ENCODE data around the gene PGAP3.
A peak's percentile ranks its signal among the peaks of the same experiment; 100 is the strongest.

PGAP3 gene

GRCh38 chr17:39694593-39694992 lies 6.7 kb upstream of the PGAP3 start:
- no peak for DNase-seq

GRCh38 chr17:39688945-39689344 lies 1.1 kb upstream of the PGAP3 start:
- no peak for DNase-seq

DNA sequence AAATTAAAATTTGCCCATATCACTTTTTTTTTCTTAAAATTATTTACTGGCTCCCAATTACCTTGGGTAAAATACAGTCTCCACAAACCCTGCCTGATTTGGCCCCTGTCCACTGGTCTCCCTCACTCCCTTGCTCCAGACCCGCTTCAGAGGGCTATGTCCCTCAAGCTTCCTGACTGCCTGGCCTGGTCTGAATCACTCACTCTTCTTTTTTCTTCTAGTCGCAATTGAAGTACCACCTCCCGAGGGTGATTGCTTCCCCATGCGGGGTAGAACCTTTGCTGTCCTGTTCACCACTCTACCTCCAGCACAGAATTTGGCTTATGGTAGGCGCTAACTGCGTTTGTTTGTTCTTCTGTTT lies 598 bp upstream of the PGAP3 start:
- DNase-seq, result no peak

DNA sequence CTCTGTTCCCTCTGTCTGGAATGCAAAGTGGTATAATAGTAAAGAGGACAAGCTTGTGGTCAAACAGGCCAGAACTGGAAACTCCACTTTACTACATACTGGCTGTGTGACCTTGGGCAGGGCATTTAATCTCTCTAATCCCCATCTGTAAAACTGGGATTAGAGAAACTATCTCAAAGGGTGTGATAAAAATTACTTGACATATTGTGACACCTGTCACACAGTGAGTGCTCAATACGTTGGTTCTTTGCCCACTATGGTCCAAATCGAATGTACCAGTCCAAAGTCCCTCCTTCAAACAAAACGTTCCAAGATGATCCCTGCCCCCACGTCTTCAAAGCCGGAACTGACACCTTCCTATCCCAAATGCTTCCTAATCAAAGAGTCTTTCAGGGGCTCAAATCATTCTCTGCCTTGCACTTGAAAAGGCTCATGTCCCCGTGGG lies 734 bp downstream of the PGAP3 start:
- DNase-seq, result no peak

DNA sequence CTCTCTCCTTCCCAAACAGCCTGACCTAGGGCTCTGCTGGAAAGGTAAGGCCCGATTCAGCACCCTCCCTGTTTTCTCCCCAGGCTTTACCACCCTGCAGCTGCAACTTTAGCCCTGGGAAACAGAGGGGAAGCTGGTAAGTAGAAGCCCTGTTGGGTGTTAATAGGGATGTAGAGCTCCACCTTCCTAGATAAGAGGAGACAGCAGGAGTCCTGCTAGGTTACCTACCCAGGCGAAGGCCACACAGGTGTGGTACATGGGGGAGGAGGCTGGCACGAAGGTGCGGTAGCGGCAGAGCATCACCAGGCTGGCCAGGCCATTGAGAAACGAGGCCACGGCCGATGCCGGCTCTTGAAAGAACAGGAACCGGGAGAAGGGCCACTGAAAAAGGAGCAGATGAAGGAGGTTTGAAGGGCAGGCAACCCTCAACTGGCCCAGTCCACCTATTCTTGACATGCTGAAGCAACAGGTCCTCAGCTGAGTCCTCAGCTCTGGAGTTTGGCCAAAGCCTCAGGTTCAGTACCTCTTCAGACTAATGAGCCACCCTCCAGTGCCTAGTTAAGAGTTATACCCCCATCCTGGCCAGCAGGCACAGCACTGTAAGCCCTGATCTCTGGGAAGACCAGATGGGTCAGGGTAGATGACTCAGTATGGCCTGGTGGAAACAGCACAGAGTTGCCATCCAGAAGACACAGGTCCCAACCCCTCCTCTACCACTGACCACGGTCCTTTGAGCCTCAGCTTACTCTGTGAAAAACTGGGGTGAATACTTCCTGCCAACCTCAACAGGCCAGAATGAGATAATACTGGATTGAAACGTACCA lies 3.3 kb downstream of the PGAP3 start:
- DNase-seq, result no peak

- no peak for DNase-seq
These were observed 4.4 kb downstream of the PGAP3 start for GRCh38 chr17:39683295-39683939.

- DNase-seq, result peak; percentile 53
These were observed 8.2 kb downstream of the PGAP3 start for GRCh38 chr17:39679521-39680192.

DNA sequence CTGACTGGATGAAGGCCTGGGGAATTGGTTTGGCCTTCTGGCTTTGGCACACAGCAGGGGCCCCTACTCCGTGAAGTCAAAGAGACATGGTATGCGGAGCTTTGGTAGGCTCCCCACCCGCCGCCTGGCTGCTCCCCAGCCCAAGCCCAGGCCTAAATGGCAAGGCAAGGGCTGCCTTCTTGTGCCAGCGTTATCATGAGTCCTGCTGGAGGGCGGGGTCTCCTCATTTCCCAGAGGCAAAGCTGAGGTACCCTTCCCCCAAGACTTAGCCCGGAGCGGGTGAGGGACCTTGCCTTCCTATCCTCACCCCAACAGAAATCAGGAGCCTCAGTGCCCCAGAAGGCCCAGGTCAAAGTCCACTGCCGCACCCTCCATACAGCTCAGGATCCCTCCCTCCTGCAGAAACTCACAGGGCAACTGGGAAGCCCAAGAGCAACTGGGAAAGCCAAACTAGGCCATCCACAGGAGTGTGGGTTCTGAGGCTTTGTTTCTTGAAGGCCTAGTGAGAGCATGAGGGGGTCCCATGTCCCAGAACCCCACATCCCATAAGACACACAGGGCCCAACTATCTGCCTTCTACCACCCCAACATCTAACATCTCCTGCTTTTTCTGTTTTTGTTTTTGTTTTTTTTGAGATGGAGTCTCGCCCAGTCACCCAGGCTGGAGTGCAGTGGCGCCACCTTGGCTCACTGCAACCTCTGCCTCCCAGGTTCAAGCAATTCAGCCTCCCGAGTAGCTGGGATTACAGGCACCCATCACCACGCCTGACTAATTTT lies 9.3 kb downstream of the PGAP3 start:
- DNase-seq, result no peak

DNA sequence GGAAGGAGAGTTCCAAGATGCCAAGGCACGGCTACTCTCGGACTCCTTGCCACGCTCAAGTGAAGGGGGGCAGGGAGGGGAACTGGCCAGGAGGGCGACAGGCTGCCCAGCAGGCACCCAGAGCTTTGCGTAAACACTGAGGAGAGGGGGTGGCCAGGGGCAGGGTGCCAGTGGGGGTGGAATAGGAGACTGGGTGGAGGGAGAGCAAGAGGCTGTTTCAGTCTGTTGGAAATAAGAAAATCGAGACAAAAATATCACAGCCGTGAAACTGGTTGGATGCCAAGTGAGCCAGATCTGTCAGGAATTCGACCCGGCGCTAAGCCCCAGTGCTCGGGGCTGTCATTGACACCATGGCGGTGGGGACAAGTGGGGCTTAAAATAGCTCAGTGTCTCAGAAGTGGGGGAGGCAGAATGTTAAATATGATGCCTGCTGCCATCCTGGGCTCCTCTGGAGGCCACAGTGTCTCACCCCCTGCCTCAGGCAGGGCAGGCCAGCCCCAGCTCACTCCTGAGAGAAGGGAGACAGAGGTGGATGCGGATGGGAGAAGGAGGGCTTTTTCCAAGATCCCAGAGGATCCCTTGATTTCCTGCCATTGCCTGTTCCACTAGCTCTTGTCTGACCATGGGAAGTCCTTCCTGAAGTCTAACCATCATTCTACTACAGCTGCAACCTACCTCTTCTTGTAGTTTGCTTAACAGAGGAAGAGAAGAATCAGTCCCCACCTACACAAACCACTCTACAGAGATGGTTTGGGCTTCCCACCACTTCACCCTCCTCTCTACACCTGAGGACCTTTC lies 10.1 kb downstream of the PGAP3 start:
- DNase-seq, result no peak

DNA sequence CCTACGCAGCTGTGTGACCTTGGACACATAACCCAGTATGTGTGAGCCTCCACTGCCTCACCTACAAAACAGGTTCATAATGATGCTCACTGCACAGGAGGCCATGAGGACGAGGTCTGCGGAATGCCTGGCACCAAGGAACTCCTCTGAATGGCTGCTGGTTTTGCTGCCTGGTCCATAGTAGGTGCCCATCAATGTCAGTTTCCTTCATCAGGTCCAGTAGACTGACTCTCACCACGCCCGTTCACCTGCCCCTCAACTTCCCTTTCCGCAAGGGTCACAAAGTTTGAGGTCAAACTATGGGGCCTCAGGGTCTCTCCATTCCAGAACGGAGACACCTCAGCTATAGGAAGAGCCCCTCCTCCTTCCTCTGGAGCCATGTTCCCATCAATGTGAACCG lies 10.8 kb downstream of the PGAP3 start:
- DNase-seq, result no peak

GRCh38 chr17:39676198-39676819 lies 11.5 kb downstream of the PGAP3 start:
- DNase-seq, result peak; percentile 73

- DNase-seq, result no peak
These were observed 12.3 kb downstream of the PGAP3 start for GRCh38 chr17:39675390-39676082.

DNA sequence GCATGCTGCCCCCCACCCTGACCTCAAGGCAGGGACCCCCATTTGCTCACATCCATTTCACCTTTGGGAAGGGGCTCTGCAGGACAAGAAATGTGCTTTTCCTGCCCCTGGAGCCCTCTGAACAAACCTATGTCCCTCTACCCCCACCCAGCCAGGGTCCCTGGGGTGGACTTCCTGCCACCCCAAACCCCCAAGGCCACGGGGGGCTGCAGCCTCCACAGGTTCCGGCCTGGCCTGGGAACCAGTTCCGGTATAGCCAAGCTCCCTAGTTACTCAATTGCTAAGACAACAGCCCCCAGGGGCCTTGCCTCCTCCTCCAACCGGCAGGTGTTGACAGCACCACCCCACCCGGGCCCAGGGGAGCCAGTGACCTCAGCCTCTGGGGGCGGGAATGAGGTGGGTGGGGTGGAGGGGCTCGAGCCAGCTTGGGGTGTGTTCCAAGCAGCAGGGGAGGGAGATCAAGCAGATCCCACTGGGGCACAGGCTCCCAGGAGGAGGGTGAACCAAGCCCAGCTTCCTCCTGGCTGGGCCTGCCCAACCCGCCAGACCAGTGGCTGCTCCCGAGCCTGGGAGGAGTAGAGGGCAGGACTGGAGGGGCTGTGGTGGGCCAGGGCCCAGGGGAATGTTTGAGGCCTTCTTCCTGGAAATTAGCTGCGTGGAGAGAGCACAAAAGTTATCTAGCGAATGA lies 13.0 kb downstream of the PGAP3 start:
- DNase-seq, result no peak

DNA sequence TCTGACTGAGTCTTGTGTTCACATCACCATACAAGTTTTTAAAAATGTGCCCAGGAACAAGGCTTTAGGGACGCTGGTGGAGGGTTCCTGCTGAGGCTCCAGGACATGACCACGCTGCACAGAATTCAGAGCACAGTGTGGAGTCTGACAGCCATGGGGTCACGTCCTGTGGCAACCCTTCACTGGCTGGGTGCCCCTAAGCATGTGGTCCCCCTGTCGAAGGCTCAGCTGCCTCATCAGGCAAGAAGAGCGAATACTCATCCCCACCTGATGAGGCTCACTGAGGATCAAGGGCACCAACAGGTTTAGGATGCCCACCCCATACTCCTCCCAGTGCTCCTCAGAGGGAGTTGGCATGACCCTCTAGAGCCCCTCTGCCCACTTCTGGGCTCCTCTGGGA lies 13.7 kb downstream of the PGAP3 start:
- no peak for DNase-seq

DNA sequence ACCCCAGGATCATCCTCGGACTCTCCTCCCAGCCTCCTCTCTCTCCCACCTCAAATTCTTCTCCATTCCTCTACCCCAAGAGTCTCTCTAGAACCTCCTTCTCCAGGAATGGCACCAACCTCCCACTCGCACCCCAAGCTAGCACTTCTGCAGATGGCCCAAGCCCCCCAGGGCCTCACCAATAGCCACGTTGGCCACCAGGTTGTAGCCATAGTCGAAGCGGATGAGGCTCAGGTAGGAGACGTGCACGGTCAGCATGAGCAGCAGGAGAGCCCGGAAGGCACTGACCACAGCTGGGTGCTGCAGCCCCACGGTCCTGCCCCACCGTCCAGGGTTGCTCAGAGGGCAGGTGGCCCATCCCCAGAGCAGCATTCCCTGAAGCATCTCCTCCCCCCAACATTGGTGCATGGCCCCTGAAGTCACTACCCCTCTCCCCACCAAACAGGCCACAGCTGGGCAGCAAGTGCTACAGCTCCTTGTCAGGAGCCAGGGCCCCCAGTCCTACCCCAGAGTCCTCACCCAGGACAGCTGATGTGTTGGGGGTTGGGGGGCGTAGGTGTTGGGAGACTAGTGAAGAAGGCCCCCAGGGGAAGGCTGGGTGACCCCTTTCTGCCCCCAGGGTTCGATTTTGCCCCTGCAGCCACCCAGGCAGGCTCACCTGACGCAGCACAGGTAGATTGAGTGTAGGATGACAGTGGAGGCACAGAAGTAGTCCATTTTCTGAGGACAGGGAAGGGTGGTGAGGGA lies 14.3 kb downstream of the PGAP3 start:
- DNase-seq, result no peak

- no peak for DNase-seq
These were observed 15.1 kb downstream of the PGAP3 start for GRCh38 chr17:39672522-39673334.

- DNase-seq, result no peak
These were observed 16.0 kb downstream of the PGAP3 start for GRCh38 chr17:39671651-39672521.

DNA sequence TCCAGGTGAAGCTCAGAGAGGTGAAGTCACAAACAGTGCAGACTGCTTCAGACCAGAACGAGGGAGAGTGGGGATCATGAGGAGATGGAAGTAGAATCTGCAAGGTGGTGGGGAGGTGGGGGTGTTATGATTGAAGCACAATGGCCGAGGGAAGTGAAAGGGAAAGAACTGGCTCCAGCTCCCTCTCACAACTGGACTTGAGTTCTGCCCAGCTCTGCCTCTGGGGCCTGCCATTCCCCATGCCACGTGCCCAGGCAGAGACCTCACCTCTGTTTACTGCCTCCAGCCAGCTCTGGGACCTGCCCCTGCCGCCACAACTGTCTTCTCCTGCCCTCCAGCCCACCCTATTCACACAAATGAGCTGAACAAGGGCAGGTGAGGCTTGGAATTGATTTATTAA lies 17.1 kb downstream of the PGAP3 start:
- no peak for DNase-seq
